Spleen (tissue), 13 donors: Measurements from ENCODE around the gene KCNJ8. TPM values are rescaled to one million over a fixed set of nuclear protein-coding genes. Genes with fewer than 3 reads are reported as not detected.

Experiments used
- DNase-seq: peaks from one replicate; pipeline ENCODE4 v3.0.0-alpha.2; 2020
- H3K27ac ChIP-seq, 8 donors: fragments of 200-600 bp; sonication (generic) in 7 of 8; 1 replicate in 4 of 8; 2 replicates in 4 of 8; pipeline versions ENCODE4 v1.5.0 to v1.8.0; 2016 to 2021; ENCODE audit warnings: inconsistent platforms in 4 of 8, mild to moderate bottlenecking in 4 of 8, moderate library complexity in 1 of 8
- H3K27me3 ChIP-seq, 7 donors: fragments of 200-600 bp; sonication (generic) in 6 of 7; replicated peaks in 1 of 7; 1 replicate in 4 of 7; 2 replicates in 3 of 7; pipeline versions ENCODE4 v1.5.0 to v1.8.0; 2016 to 2021; ENCODE audit warnings: inconsistent platforms in 3 of 7, mild to moderate bottlenecking in 1 of 7
- H3K36me3 ChIP-seq, 6 donors: fragments of 200-600 bp; sonication (generic) in 5 of 6; 1 replicate in 4 of 6; 2 replicates in 2 of 6; pipeline versions ENCODE4 v1.5.0 to v1.8.0; 2016 to 2021; ENCODE audit warnings: inconsistent platforms in 2 of 6
- H3K4me1 ChIP-seq, 6 donors: fragments of 200-600 bp; sonication (generic) in 5 of 6; 1 replicate in 3 of 6; 2 replicates in 3 of 6; pipeline versions ENCODE4 v1.5.0 to v1.8.0; 2016 to 2021; ENCODE audit warnings: inconsistent platforms in 3 of 6
- H3K4me3 ChIP-seq, 8 donors: fragments of 200-600 bp; sonication (generic) in 7 of 8; 1 replicate in 4 of 8; 2 replicates in 4 of 8; pipeline versions ENCODE4 v1.5.0 to v1.8.0; 2016 to 2021; ENCODE audit warnings: inconsistent platforms in 4 of 8, mild to moderate bottlenecking in 4 of 8, moderate library complexity in 2 of 8
- H3K9me3 ChIP-seq, 8 donors: fragments of 200-600 bp; sonication (generic) in 7 of 8; 1 replicate in 4 of 8; 2 replicates in 4 of 8; pipeline versions ENCODE4 v1.5.0 to v1.8.0; 2016 to 2021; ENCODE audit warnings: inconsistent platforms in 4 of 8
- CTCF ChIP-seq, 11 experiments: fragments of 200-600 bp in 7 of 11; fragments of 450-650 bp in 4 of 11; sonication (generic) in 4 of 11; IDR thresholded peaks in 8 of 11; conservative IDR thresholded peaks in 3 of 11; 1 replicate in 7 of 11; 2 replicates in 4 of 11; pipeline versions ENCODE4 v1.4.0 to v1.8.0; 2016 to 2021; ENCODE audit warnings: antibody characterized with exemption in 11 of 11, inconsistent platforms in 4 of 11, mild to moderate bottlenecking in 1 of 11
- POLR2A ChIP-seq, 3 donors: fragments of 450-650 bp; IDR thresholded peaks; one replicate each; pipeline ENCODE4 v1.5.1; 2017; ENCODE audit warnings: antibody characterized with exemption in 3 of 3, mild to moderate bottlenecking in 1 of 3
- POLR2AphosphoS5 ChIP-seq, 3 donors: sonication (generic); formaldehyde crosslinking; IDR thresholded peaks; one replicate each; pipeline ENCODE4 v1.5.1; 2017; ENCODE audit warnings: antibody characterized with exemption in 3 of 3
- WGBS, 5 donors: extraction: QIAGEN DNeasy Blood & Tissue Kit in 3 of 5; methylation state at CpG; one replicate each; pipeline versions ENCODE4 v1.1.5 to v1.1.7; 2013 to 2018; 5-methylcytosine and 5-hydroxymethylcytosine counted together
- intact Hi-C: fragments of 100-400 bp; cut with DNase I; formaldehyde crosslinking; loops from one replicate; pipeline ENCODE4 v1.15.0; 2023; ENCODE audit warnings: low total_unique reads
- long read RNA-seq, 2 donors: transcript quantifications; one replicate each; lab custom pipeline, GENCODE V29; 2026
- polyA plus RNA-seq, 3 donors: library from polyadenylated mRNA; stranded (reverse); fragments of 200-250 nt; gene quantifications; one replicate each; pipeline ENCODE4 v1.2.1, GENCODE V29; 2013
- total RNA-seq, 7 donors: library from RNA; depleted of rRNA in 3 of 7; stranded (reverse); fragments of >200 nt in 3 of 7; fragmentation: NEBNext Ultra II Directional in 4 of 7; extraction: Animal tissue kit (Norgen Biotek cat#: 25700) in 4 of 7; gene quantifications; one replicate each; pipeline versions ENCODE4 v1.1.0 to v1.2.1, GENCODE V29; 2016 to 2021
- donor health status: healthy with polysubstance abuse.
- donor health status: DM: no; HTN: no; CAD: no; lungs with moderate emphysema.
- donor health status: DM: no; HTN: no; CAD: no.
- donor health status: Bipolar disorder and iron deficiency.
- donor health status: healthy.
- donor health status: DM: no; HTN: no; CAD: no.
- donor health status: DM: yes; HTN: yes; CAD: no.

Gene KCNJ8
- total RNA-seq (10 to 100 TPM in 4 of 7 donors, 1 to 10 TPM in 3; 4.5 to 19.3 (median 11.2) TPM), polyA plus RNA-seq (1 to 10 TPM; 1.6 to 2.2 (median 2.2) TPM)
- long read RNA-seq, donor 1, transcript KCNJ8-201 (3 exons, 2,389 nt): major isoform, 13 of 13 reads
- long read RNA-seq, donor 1, partial matches to known transcripts: 0 of 13 reads
- long read RNA-seq, donor 1, other reads (novel, unspliced or antisense): 0 of 13 reads
- long read RNA-seq, donor 2, transcript KCNJ8-201 (3 exons, 2,389 nt): major isoform, 7 of 7 reads
- long read RNA-seq, donor 2, partial matches to known transcripts: 0 of 7 reads
- long read RNA-seq, donor 2, other reads (novel, unspliced or antisense): 0 of 7 reads

- no peak for TF ChIP-seq CTCF (IDR thresholded peaks at IDR 0.05 in 8 of 11, conservative IDR thresholded peaks at IDR 0.05 in 3 of 11)
- TF ChIP-seq POLR2AphosphoS5 (IDR thresholded peaks at IDR 0.05): peak in 2 of 3 donors; percentile 59 to 60
- no peaks in the 10 kb centered on the region for H3K9me3 ChIP-seq
- no peaks in the 10 kb centered on the region for H3K36me3 ChIP-seq
- H3K4me3 ChIP-seq: peak within 1 kb of the TSS; percentile 14 to 64 (median 34)
- peak; percentile 74 for DNase-seq
- intact Hi-C loops: no loop called here
- peaks cover 0 to 56% (median 30%) of the 10 kb centered on the region in 7 donors for H3K27me3 ChIP-seq
- peak within 1 kb of the TSS in 7 of 8 donors; percentile 67 to 80 (median 71) for H3K27ac ChIP-seq
- WGBS, 5 donors: 1 to 2% (median 2%) methylated on average over 37 to 49 of the region's 49 CpGs
- H3K4me1 ChIP-seq: peaks cover 0 to 22% (median 9%) of the 10 kb centered on the region in 6 donors
Observed at GRCh38 chr12:21774358-21775132, at the start of gene KCNJ8. Gene KCNJ8, minus strand, starts transcription at chr12:21774706. Its CDS starts 1,090 bp downstream, at chr12:21773616.

- Histone ChIP-seq H3K36me3 (no peaks in the 10 kb centered on the region), H3K4me1 (no peaks in the 10 kb centered on the region), H3K4me3 (no peak overlapping the region), H3K27ac (no peak overlapping the region), H3K27me3 (no peaks in the 10 kb centered on the region), H3K9me3 (peaks cover 0 to 3% (median 0%) of the 10 kb centered on the region in 8 donors)
- DNase-seq: peak; percentile 70
- 76 to 85% (median 84%) methylated on average over 8 of the region's 8 CpGs for WGBS, 5 donors
- intact Hi-C loops: no loop called here
- TF ChIP-seq POLR2AphosphoS5 (IDR thresholded peaks at IDR 0.05) (no peak), POLR2A (IDR thresholded peaks at IDR 0.05) (no peak), CTCF (IDR thresholded peaks at IDR 0.05 in 8 of 11, conservative IDR thresholded peaks at IDR 0.05 in 3 of 11) (no peak)
Observed at GRCh38 chr12:21823581-21823980, 49.1 kb upstream of the KCNJ8 start.

- intact Hi-C loops: no loop called here
- Histone ChIP-seq H3K9me3 (no peaks in the 10 kb centered on the region), H3K4me1 (no peaks in the 10 kb centered on the region), H3K36me3 (no peaks in the 10 kb centered on the region), H3K27ac (no peak overlapping the region), H3K27me3 (no peaks in the 10 kb centered on the region), H3K4me3 (no peak overlapping the region)
- no peak for DNase-seq
- TF ChIP-seq POLR2A (IDR thresholded peaks at IDR 0.05): no peak
Observed at GRCh38 chr12:21819678-21820077, 45.2 kb upstream of the KCNJ8 start.

- TF ChIP-seq POLR2A (IDR thresholded peaks at IDR 0.05) (no peak), POLR2AphosphoS5 (IDR thresholded peaks at IDR 0.05) (no peak), CTCF (IDR thresholded peaks at IDR 0.05 in 8 of 11, conservative IDR thresholded peaks at IDR 0.05 in 3 of 11) (no peak)
- Histone ChIP-seq H3K4me1 (no peaks in the 10 kb centered on the region), H3K4me3 (no peak overlapping the region), H3K27ac (no peak overlapping the region), H3K9me3 (no peaks in the 10 kb centered on the region), H3K27me3 (no peaks in the 10 kb centered on the region), H3K36me3 (no peaks in the 10 kb centered on the region)
- WGBS, 5 donors: 46 to 57% (median 47%) methylated on average over 2 of the region's 2 CpGs
- intact Hi-C loops: no loop called here
- DNase-seq: no peak
Observed at GRCh38 chr12:21819236-21819635, 44.7 kb upstream of the KCNJ8 start.
